HEK293T (cell line): ENCODE results near the gene TRMT2A.

Experiments
- CTCF ChIA-PET: fragments of 350-600 bp; formaldehyde crosslinking; extraction: SDS; loops from one replicate; lab custom pipeline; 2021; ENCODE audit warnings: antibody characterized with exemption, inconsistent platforms; lab: Yijun Ruan, JAX
- POLR2A ChIA-PET: fragments of 350-600 bp; formaldehyde crosslinking; extraction: SDS; loops from one replicate; lab custom pipeline; 2020; ENCODE audit warnings: antibody characterized with exemption, inconsistent platforms; lab: Yijun Ruan, JAX
- DNase-seq: peaks from one replicate; pipeline ENCODE4 v3.0.0; 2012; ENCODE audit warnings: mixed read lengths; ENCODE audit errors: extremely low spot score
- ARNT ChIP-seq: fragments of 450-650 bp; IDR thresholded peaks from 2 replicates; pipeline ENCODE4 v1.6.1; 2017; ENCODE audit warnings: mild to moderate bottlenecking
- BHLHE40 ChIP-seq: fragments of 450-650 bp; IDR thresholded peaks from 2 replicates; pipeline ENCODE4 v1.6.1; 2016; ENCODE audit warnings: mild to moderate bottlenecking, moderate library complexity, borderline replicate concordance
- CTBP1 ChIP-seq: fragments of 450-650 bp; IDR thresholded peaks from 2 replicates; pipeline ENCODE4 v1.6.1; 2016; ENCODE audit warnings: borderline replicate concordance
- ELF4 ChIP-seq: fragments of 450-650 bp; IDR thresholded peaks from 2 replicates; pipeline ENCODE4 v1.6.1; 2017; ENCODE audit warnings: antibody characterized with exemption
- FOXA1 ChIP-seq: fragments of 450-650 bp; IDR thresholded peaks from 2 replicates; pipeline ENCODE4 v1.6.1; 2016; ENCODE audit warnings: mild to moderate bottlenecking
- FOXK2 ChIP-seq: fragments of 450-650 bp; IDR thresholded peaks from 2 replicates; pipeline ENCODE4 v1.6.1; 2016; ENCODE audit warnings: mild to moderate bottlenecking
- FOXM1 ChIP-seq: fragments of 450-650 bp; IDR thresholded peaks from 2 replicates; pipeline ENCODE4 v1.6.1; 2017; ENCODE audit warnings: mild to moderate bottlenecking, borderline replicate concordance
- HDGF ChIP-seq: fragments of 450-650 bp; IDR thresholded peaks from 2 replicates; pipeline ENCODE4 v1.6.1; 2017; ENCODE audit warnings: antibody characterized with exemption, borderline replicate concordance
- L3MBTL2 ChIP-seq: fragments of 450-650 bp; conservative IDR thresholded peaks from 2 replicates; pipeline ENCODE4 v1.6.1; 2016; ENCODE audit warnings: mild to moderate bottlenecking
- LEF1 ChIP-seq: fragments of 450-650 bp; IDR thresholded peaks from 2 replicates; pipeline ENCODE4 v1.6.1; 2017; ENCODE audit warnings: mild to moderate bottlenecking, borderline replicate concordance
- NFRKB ChIP-seq: fragments of 450-650 bp; IDR thresholded peaks from 2 replicates; pipeline ENCODE4 v1.6.1; 2016; ENCODE audit warnings: mild to moderate bottlenecking, moderate library complexity
- SP1 ChIP-seq: fragments of 450-650 bp; IDR thresholded peaks from 2 replicates; pipeline ENCODE4 v1.6.1; 2017
- SUZ12 ChIP-seq: fragments of 450-650 bp; IDR thresholded peaks from 2 replicates; pipeline ENCODE4 v1.6.1; 2016; ENCODE audit warnings: mild to moderate bottlenecking
- TARDBP ChIP-seq: fragments of 450-650 bp; IDR thresholded peaks from 2 replicates; pipeline ENCODE4 v1.6.1; 2016
- ZNF384 ChIP-seq: fragments of 450-650 bp; IDR thresholded peaks from 2 replicates; pipeline ENCODE4 v1.6.1; 2016
- TF ChIP-seq, protein P1 (sequence below): fragments of 450-650 bp; IDR thresholded peaks from 2 replicates; pipeline ENCODE4 v1.6.1; 2016

The TRMT2A gene

GRCh38 chr22:20114506-20115475 is 2.2 kb downstream of the TRMT2A start:
- DNase-seq, result no peak
- ChIA-PET POLR2A (interaction anchor here (1.0 to 1.3 kb wide), 2 partner anchors 15 to 35 kb away, joined by 4 read pairs; partner anchors contain the start of gene DGCR8), CTCF (interaction anchor here (0.6 kb wide), 1 partner anchor 20 kb away, joined by 3 read pairs; no protein-coding TSS in a partner anchor)
- no peak for TF ChIP-seq ELF4
- no peak for TF ChIP-seq BHLHE40
- TF ChIP-seq FOXA1, result no peak
- no peak for TF ChIP-seq TARDBP
- no peak for TF ChIP-seq L3MBTL2
- TF ChIP-seq ZNF384, result no peak
- no peak for TF ChIP-seq LEF1
- no peak for TF ChIP-seq FOXM1
- TF ChIP-seq FOXK2, result no peak
- no peak for TF ChIP-seq SUZ12
- TF ChIP-seq HDGF, result no peak
- TF ChIP-seq SP1, result no peak

DNA sequence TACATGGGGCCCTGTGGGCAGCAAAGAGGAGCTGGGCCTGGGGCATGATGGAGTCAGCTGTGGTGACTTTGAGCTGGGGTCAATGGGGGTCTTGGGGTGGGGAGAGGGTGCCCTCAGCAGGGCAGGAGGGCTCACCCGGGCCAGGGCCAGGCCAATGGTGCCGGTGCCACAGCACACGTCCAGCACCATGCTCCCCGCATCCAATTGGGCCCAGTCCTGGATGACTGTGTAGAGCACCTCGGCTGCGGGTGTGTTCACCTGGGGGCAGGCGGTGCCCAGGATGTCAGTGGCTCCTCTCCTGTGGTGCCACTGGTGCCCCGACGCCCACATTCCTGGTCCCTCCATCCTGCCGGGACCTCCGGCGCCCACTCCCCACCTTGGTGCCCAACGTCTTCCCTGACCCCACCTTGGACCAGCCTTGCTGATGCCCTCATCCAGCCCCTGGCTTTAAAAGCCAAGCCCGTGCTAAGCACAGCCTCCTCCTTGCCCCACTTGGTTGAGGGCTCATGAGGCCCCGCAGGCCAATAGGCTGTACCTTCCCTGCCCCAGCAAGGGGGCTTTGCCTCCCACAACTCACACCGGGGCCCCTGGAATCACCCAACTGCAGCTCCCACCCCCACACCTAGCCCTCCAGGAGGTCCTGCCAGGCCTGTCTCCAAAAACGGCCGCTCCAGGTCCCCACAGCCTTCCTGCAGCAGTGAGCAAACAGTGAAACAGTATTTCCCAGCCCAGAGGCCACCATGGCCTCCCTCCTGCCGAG is 3.3 kb downstream of the TRMT2A start:
- TF ChIP-seq FOXM1 (no peak), L3MBTL2 (no peak), LEF1 (no peak), ZNF384 (no peak), ARNT (no peak), HDGF (no peak), CTBP1 (no peak), FOXA1 (no peak), NFRKB (no peak), BHLHE40 (no peak), FOXK2 (no peak), SP1 (no peak), TARDBP (no peak), ELF4 (no peak), SUZ12 (no peak)
- TF ChIP-seq, protein P1, sequence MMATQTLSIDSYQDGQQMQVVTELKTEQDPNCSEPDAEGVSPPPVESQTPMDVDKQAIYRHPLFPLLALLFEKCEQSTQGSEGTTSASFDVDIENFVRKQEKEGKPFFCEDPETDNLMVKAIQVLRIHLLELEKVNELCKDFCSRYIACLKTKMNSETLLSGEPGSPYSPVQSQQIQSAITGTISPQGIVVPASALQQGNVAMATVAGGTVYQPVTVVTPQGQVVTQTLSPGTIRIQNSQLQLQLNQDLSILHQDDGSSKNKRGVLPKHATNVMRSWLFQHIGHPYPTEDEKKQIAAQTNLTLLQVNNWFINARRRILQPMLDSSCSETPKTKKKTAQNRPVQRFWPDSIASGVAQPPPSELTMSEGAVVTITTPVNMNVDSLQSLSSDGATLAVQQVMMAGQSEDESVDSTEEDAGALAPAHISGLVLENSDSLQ, result no peak
- CTCF ChIA-PET, result no interaction called here

GRCh38 chr22:20112623-20113511 is 4.2 kb downstream of the TRMT2A start:
- TF ChIP-seq FOXK2 (no peak), ELF4 (no peak), SUZ12 (no peak), L3MBTL2 (no peak), ZNF384 (no peak), FOXA1 (no peak), FOXM1 (no peak), CTBP1 (no peak), BHLHE40 (no peak), LEF1 (no peak), NFRKB (no peak), SP1 (no peak), TARDBP (no peak), HDGF (no peak), ARNT (no peak; the same call in 1 of the 2 replicates)
- TF ChIP-seq, protein P1, result no peak
- CTCF ChIA-PET, result interaction anchor here (1.0 kb wide), 1 partner anchor 99 kb away, joined by 5 read pairs; no protein-coding TSS in a partner anchor
- DNase-seq, result no peak
- POLR2A ChIA-PET, result interaction anchor here (0.6 to 3.8 kb wide), 7 partner anchors 11 to 170 kb away, joined by 3 to 15 read pairs (median 4); partner anchors contain the start of gene DGCR8

More for the DNA sequence above, 3.3 kb downstream of the TRMT2A start:
- POLR2A ChIA-PET, result interaction anchor here (1.1 to 3.8 kb wide), 3 partner anchors 16 to 34 kb away, joined by 3 to 15 read pairs (median 4); partner anchors contain the start of gene DGCR8
- no peak for DNase-seq

DNA sequence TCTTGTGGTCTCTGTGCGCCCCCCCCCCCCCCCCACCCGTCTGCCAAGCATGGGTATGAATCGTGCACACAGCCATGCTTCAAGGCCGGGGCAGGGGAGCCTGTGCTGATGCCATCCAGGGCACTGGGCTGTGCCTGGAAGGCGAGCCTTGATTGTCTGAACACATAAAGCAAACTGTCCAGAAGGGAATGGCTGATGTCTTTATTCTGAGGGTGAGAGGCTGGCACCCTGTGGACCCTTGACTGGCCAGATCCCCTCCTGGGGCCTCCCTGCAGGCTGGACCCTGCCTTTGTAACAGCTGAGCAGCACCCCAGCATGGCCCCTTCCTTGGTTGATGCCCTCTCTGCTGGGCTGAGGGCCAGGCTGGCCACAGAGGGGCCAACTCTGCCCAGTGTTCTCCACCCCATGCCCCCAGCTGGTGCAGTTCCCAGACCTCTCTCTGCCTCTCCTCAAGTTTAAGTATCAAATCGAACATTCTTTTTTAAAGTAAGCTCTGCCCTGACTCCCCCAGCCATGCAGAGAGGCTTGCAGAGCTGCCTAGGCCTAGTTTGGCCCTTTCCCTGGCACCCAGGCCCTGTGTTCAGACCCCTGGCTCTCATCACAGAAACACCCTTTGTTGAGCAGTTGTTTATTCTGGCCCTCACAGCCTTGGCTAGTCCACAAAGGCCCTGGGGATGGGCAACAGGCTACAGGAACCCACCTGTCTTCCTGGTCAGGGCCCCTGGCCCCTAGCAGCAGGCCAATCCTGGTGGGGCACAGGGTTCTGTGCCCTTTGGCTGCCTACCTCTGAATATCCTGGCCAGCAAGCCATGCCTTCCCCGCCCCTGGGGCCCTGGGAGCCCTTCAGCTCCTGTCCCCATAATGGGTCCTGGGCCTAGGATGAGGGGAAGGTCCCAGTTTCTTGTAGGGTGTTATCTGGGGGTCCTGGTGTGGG is 5.1 kb downstream of the TRMT2A start:
- ChIA-PET CTCF (interaction anchor here (0.5 to 1.5 kb wide), 3 partner anchors 13 to 98 kb away, joined by 3 to 5 read pairs (median 3); no protein-coding TSS in a partner anchor), POLR2A (interaction anchor here (0.6 to 3.8 kb wide), 5 partner anchors 12 to 169 kb away, joined by 3 to 15 read pairs (median 4); partner anchors contain the start of gene DGCR8)
- TF ChIP-seq, protein P1, result no peak
- no peak for TF ChIP-seq NFRKB
- TF ChIP-seq FOXM1, result no peak
- TF ChIP-seq FOXK2, result no peak
- TF ChIP-seq ARNT, result no peak
- TF ChIP-seq CTBP1, result no peak
- TF ChIP-seq L3MBTL2, result no peak
- TF ChIP-seq HDGF, result no peak
- TF ChIP-seq SUZ12, result no peak
- TF ChIP-seq BHLHE40, result no peak
- no peak for TF ChIP-seq ZNF384
- TF ChIP-seq TARDBP, result no peak
- TF ChIP-seq FOXA1, result no peak
- no peak; the same call in 1 of the 2 replicates for TF ChIP-seq ELF4
- TF ChIP-seq LEF1, result no peak
- TF ChIP-seq SP1, result no peak
- DNase-seq, result no peak
